H1 (cell line): Measurements from ENCODE around the gene TRAPPC13.

Experiments used
- BRCA1 ChIP-seq: IDR thresholded peaks from 2 replicates; pipeline ENCODE4 v1.6.1; 2012; ENCODE audit warnings: low read depth, low read length, improper control_type of control experiment
- CREB1 ChIP-seq: IDR thresholded peaks from 2 replicates; pipeline ENCODE4 v1.6.1; 2012; ENCODE audit warnings: inconsistent platforms
- GABPA ChIP-seq: IDR thresholded peaks from 2 replicates; pipeline ENCODE4 v1.6.1; 2011; ENCODE audit warnings: mild to moderate bottlenecking, low read length, moderate library complexity, borderline replicate concordance; ENCODE audit not compliant: insufficient read depth
- HDAC6 ChIP-seq: IDR thresholded peaks from one replicate; pipeline ENCODE4 v1.7.1; 2012; ENCODE audit warnings: low read depth, mild to moderate bottlenecking, inconsistent platforms, low read length, moderate library complexity
- JUND ChIP-seq: IDR thresholded peaks from 2 replicates; pipeline ENCODE4 v1.6.1; 2011; ENCODE audit warnings: mild to moderate bottlenecking, improper control_type of control experiment, low read length
- KDM1A ChIP-seq: fragments of 200-600, 300-600 bp; sonication (generic); IDR thresholded peaks from 2 replicates; pipeline ENCODE4 v1.7.1; 2016; ENCODE audit warnings: mild to moderate bottlenecking, low read length, borderline replicate concordance
- POLR2A ChIP-seq, 2 experiments: IDR thresholded peaks; 1 replicate in 1 of 2; 2 replicates in 1 of 2; pipeline ENCODE4 v1.6.1; 2011; ENCODE audit warnings: low read depth in 2 of 2, low read length in 2 of 2, mild to moderate bottlenecking in 2 of 2; ENCODE audit errors: control extremely low read depth in 1 of 2
- POLR2AphosphoS5 ChIP-seq: IDR thresholded peaks from 2 replicates; pipeline ENCODE4 v1.6.1; 2011; ENCODE audit warnings: low read depth, low read length
- RXRA ChIP-seq: IDR thresholded peaks from 2 replicates; pipeline ENCODE4 v1.6.1; 2011; ENCODE audit warnings: low read depth, mild to moderate bottlenecking, low read length, moderate library complexity; ENCODE audit not compliant: insufficient read depth
- SIN3A ChIP-seq, 2 experiments: IDR thresholded peaks in 1 of 2; conservative IDR thresholded peaks in 1 of 2; 2 replicates each; pipeline ENCODE4 v1.6.1; 2011 to 2012; ENCODE audit warnings: low read length in 2 of 2, improper control_type of control experiment in 1 of 2, low read depth in 1 of 2, mild to moderate bottlenecking in 1 of 2
- YY1 ChIP-seq: IDR thresholded peaks from 2 replicates; pipeline ENCODE4 v1.6.1; 2011; ENCODE audit warnings: low read depth, mild to moderate bottlenecking, low read length
- TF ChIP-seq, protein P1 (sequence below), 3 experiments: IDR thresholded peaks; 1 replicate in 2 of 3; 2 replicates in 1 of 3; pipeline versions ENCODE4 v1.5.1 to v1.6.1; 2011; ENCODE audit warnings: low read length in 3 of 3, mild to moderate bottlenecking in 3 of 3, inconsistent platforms in 2 of 3, low read depth in 1 of 3, moderate library complexity in 1 of 3; ENCODE audit not compliant: insufficient read depth in 1 of 3; ENCODE audit errors: control extremely low read depth in 1 of 3
- TF ChIP-seq, protein P2 (sequence below): IDR thresholded peaks from 2 replicates; pipeline ENCODE4 v1.6.1; 2012; ENCODE audit warnings: inconsistent platforms

- TF ChIP-seq, protein P1, sequence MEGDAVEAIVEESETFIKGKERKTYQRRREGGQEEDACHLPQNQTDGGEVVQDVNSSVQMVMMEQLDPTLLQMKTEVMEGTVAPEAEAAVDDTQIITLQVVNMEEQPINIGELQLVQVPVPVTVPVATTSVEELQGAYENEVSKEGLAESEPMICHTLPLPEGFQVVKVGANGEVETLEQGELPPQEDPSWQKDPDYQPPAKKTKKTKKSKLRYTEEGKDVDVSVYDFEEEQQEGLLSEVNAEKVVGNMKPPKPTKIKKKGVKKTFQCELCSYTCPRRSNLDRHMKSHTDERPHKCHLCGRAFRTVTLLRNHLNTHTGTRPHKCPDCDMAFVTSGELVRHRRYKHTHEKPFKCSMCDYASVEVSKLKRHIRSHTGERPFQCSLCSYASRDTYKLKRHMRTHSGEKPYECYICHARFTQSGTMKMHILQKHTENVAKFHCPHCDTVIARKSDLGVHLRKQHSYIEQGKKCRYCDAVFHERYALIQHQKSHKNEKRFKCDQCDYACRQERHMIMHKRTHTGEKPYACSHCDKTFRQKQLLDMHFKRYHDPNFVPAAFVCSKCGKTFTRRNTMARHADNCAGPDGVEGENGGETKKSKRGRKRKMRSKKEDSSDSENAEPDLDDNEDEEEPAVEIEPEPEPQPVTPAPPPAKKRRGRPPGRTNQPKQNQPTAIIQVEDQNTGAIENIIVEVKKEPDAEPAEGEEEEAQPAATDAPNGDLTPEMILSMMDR (IDR thresholded peaks at IDR 0.05; ENCODE audit: control extremely low read depth in 1 of 3, insufficient read depth in 1 of 3, low read depth in 1 of 3, low read length in 3 of 3) = peak in 2 of 3 experiments; percentile 8 to 22; a peak in 1 of 4 replicates
- TF ChIP-seq HDAC6 = no peak
- no peak for TF ChIP-seq JUND
- peak; percentile 87 for TF ChIP-seq POLR2AphosphoS5
- TF ChIP-seq POLR2A (IDR thresholded peaks at IDR 0.05; ENCODE audit: control extremely low read depth in 1 of 2, low read depth in 2 of 2, low read length in 2 of 2) = peak in 1 of 2 experiments; percentile 78; a peak in 2 of 3 replicates
- peak; percentile 80 for TF ChIP-seq CREB1
- peak; percentile 66 to 76; a peak in 2 of 4 replicates for TF ChIP-seq SIN3A (conservative IDR thresholded peaks at IDR 0.05 in 1 of 2, IDR thresholded peaks at IDR 0.05 in 1 of 2; ENCODE audit: low read depth in 1 of 2, low read length in 2 of 2)
- TF ChIP-seq BRCA1 = no peak
- TF ChIP-seq RXRA = no peak
- no peak for TF ChIP-seq KDM1A
- TF ChIP-seq YY1 = no peak
- TF ChIP-seq, protein P2, sequence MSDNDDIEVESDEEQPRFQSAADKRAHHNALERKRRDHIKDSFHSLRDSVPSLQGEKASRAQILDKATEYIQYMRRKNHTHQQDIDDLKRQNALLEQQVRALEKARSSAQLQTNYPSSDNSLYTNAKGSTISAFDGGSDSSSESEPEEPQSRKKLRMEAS = 0 out of 2 replicates have a peak, but pooled peaks have one; percentile 18
- TF ChIP-seq GABPA = no peak
Measured at GRCh38 chr5:65624025-65624570, 729 bp upstream of the TRAPPC13 start, which contains the start of gene TRIM23.
